Measurements from ENCODE around the gene TTC7B. TPM values are rescaled to one million over a fixed set of nuclear protein-coding genes. Genes with fewer than 3 reads are reported as not detected.

The TTC7B gene
- polyA plus RNA-seq, 1 donor from 2014 or later = 19.9 TPM

DNA sequence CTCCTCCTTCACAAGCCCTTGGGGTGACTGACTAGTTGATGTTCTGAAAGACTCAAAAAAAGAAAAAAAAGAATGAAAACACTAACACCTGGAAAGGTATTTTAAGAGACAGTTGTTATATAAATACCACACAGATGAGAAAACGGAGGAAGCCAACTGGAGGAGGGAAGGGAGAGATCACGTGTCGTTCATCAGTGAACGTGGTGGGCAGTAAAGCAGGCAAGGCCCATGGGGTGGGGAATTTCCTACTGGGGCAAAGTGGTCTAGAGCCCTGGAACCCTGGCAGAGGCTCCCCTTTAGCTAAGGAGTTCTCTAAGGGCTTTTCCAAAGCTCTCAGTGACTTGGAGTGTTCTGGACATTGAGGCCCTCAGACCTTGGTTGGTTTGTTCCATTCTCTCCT is 249.7 kb downstream of the TTC7B start:
- H3K79me2 ChIP-seq (replicated peaks; ENCODE audit: insufficient read depth, low read length) = no peaks in the 10 kb centered on the region
- H3K4me3 ChIP-seq (ENCODE audit: low read length) = no peak overlapping the region

GRCh38 chr14:90564496-90564895 is 251.7 kb downstream of the TTC7B start:
- H3K9ac ChIP-seq (ENCODE audit: low read length) = no peak overlapping the region
- H3K36me3 ChIP-seq (ENCODE audit: insufficient read depth, low read length) = peaks cover 4% of the 10 kb centered on the region
- no peak overlapping the region for H3K27ac ChIP-seq (ENCODE audit: low read length)
- H3K4me3 ChIP-seq (ENCODE audit: low read length) = no peak overlapping the region
- H3K4me2 ChIP-seq (ENCODE audit: low read length) = no peak overlapping the region
- H2AFZ ChIP-seq (ENCODE audit: low read depth, low read length) = no peak overlapping the region
- H3F3A ChIP-seq (ENCODE audit: insufficient read depth, low read length, poor library complexity, severe bottlenecking) = no peaks in the 10 kb centered on the region
- no peaks in the 10 kb centered on the region for H3K9me3 ChIP-seq (ENCODE audit: low read length)
- no peaks in the 10 kb centered on the region for H3K79me2 ChIP-seq (replicated peaks; ENCODE audit: insufficient read depth, low read length)
- H3K27me3 ChIP-seq (ENCODE audit: insufficient read depth, low read depth, low read length) = no peaks in the 10 kb centered on the region
- no peaks in the 10 kb centered on the region for H3K9me2 ChIP-seq (ENCODE audit: insufficient read depth, low read length)
- H4K20me1 ChIP-seq (ENCODE audit: insufficient read depth) = no peaks in the 10 kb centered on the region
- TF ChIP-seq TAF1 (IDR thresholded peaks at IDR 0.05; ENCODE audit: low read depth) (no peak), RAD21 (conservative IDR thresholded peaks at IDR 0.05) (no peak), SMC3 (conservative IDR thresholded peaks at IDR 0.05; ENCODE audit: poor library complexity) (no peak), EZH2 (IDR thresholded peaks at IDR 0.05; ENCODE audit: borderline replicate concordance, insufficient read depth, low read length, poor library complexity, severe bottlenecking) (no peak), CTCF (IDR thresholded peaks at IDR 0.05; ENCODE audit: poor library complexity, severe bottlenecking) (no peak), REST (IDR thresholded peaks at IDR 0.05; ENCODE audit: borderline replicate concordance) (no peak), POLR2AphosphoS5 (IDR thresholded peaks at IDR 0.05) (no peak)

More for the DNA sequence above, 249.7 kb downstream of the TTC7B start:
- Histone ChIP-seq H3K9me2 (ENCODE audit: insufficient read depth, low read length) (no peaks in the 10 kb centered on the region), H3K9me3 (ENCODE audit: low read length) (no peaks in the 10 kb centered on the region), H2AFZ (ENCODE audit: low read depth, low read length) (no peak overlapping the region), H3F3A (ENCODE audit: insufficient read depth, low read length, poor library complexity, severe bottlenecking) (no peaks in the 10 kb centered on the region), H3K27ac (ENCODE audit: low read length) (no peak overlapping the region), H3K27me3 (ENCODE audit: insufficient read depth, low read depth, low read length) (no peaks in the 10 kb centered on the region), H3K4me2 (ENCODE audit: low read length) (no peak overlapping the region), H3K9ac (ENCODE audit: low read length) (no peak overlapping the region), H3K36me3 (ENCODE audit: insufficient read depth, low read length) (peaks cover 9% of the 10 kb centered on the region), H4K20me1 (ENCODE audit: insufficient read depth) (no peaks in the 10 kb centered on the region)
- no peak for TF ChIP-seq RAD21 (conservative IDR thresholded peaks at IDR 0.05)
- TF ChIP-seq SMC3 (conservative IDR thresholded peaks at IDR 0.05; ENCODE audit: poor library complexity) = no peak
- TF ChIP-seq EP300 (conservative IDR thresholded peaks at IDR 0.05; ENCODE audit: poor library complexity, severe bottlenecking) = no peak
- no peak for TF ChIP-seq REST (IDR thresholded peaks at IDR 0.05; ENCODE audit: borderline replicate concordance)
- TF ChIP-seq MXI1 (conservative IDR thresholded peaks at IDR 0.05; ENCODE audit: poor library complexity, severe bottlenecking) = no peak
- TF ChIP-seq TAF1 (IDR thresholded peaks at IDR 0.05; ENCODE audit: low read depth) = no peak
- TF ChIP-seq CTCF (IDR thresholded peaks at IDR 0.05; ENCODE audit: poor library complexity, severe bottlenecking) = no peak
- TF ChIP-seq POLR2AphosphoS5 (IDR thresholded peaks at IDR 0.05) = no peak
- TF ChIP-seq EZH2 (IDR thresholded peaks at IDR 0.05; ENCODE audit: borderline replicate concordance, insufficient read depth, low read length, poor library complexity, severe bottlenecking) = no peak
